OCI-LY3 (cell line): ENCODE data around the gene FETUB.
"Not testable (repeated sequence)": the region's sequence is repeated elsewhere in the genome, so short reads cannot be mapped to it uniquely, and the experiment has no call there.

ENCODE experiments used
- EZH2phosphoT487 ChIP-seq: fragments of 200-600 bp; shearing (Covaris generic); IDR thresholded peaks from 2 replicates; pipeline ENCODE4 v1.6.1; 2018; ENCODE audit warnings: antibody characterized with exemption, mixed run types, low read depth
- TF ChIP-seq, protein P1 (sequence below): fragments of 200-600, 300-600 bp; sonication (generic); IDR thresholded peaks from 2 replicates; pipeline ENCODE4 v1.5.1; 2014; ENCODE audit warnings: antibody characterized with exemption, low read length, low read depth

DNA sequence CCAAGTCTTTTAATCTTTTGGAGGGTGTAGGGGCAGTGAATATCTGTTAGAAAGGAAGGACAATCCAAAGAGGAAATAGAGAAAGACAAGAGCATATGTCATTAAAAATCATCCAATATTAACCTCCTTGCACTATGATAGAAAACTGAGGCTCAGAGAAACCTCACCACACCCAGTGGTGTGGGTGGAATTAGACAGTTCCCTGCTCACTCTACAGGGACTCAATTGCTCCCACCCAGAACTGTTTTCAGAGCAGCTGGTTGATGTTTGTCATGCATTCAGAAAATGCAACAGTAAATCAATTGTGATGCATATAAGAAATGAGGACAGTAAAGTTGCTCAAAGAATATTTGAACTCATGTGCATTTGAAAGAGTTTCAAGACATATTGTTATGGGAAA lies 62.3 kb downstream of the FETUB start:
- not testable (repeated sequence) for TF ChIP-seq EZH2phosphoT487
- TF ChIP-seq, protein P1, sequence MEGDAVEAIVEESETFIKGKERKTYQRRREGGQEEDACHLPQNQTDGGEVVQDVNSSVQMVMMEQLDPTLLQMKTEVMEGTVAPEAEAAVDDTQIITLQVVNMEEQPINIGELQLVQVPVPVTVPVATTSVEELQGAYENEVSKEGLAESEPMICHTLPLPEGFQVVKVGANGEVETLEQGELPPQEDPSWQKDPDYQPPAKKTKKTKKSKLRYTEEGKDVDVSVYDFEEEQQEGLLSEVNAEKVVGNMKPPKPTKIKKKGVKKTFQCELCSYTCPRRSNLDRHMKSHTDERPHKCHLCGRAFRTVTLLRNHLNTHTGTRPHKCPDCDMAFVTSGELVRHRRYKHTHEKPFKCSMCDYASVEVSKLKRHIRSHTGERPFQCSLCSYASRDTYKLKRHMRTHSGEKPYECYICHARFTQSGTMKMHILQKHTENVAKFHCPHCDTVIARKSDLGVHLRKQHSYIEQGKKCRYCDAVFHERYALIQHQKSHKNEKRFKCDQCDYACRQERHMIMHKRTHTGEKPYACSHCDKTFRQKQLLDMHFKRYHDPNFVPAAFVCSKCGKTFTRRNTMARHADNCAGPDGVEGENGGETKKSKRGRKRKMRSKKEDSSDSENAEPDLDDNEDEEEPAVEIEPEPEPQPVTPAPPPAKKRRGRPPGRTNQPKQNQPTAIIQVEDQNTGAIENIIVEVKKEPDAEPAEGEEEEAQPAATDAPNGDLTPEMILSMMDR = not testable (repeated sequence)
